ENCODE measurements around the gene AFMID.

GRCh38 chr17:78204387-78205123 lies 17.4 kb downstream of the AFMID start:
- TF ChIP-seq EZH2phosphoT487 (IDR thresholded peaks at IDR 0.05; ENCODE audit: unreplicated experiment) (no peak), POLR2AphosphoS5 (IDR thresholded peaks at IDR 0.05; ENCODE audit: low read depth) (no peak), CTCF (conservative IDR thresholded peaks at IDR 0.05; ENCODE audit: low read depth in 2 of 2) (no peak), EZH2 (IDR thresholded peaks at IDR 0.05; ENCODE audit: low read depth, unreplicated experiment) (no peak), REST (IDR thresholded peaks at IDR 0.05; ENCODE audit: unreplicated experiment) (no peak), NANOG (IDR thresholded peaks at IDR 0.05; ENCODE audit: borderline replicate concordance) (no peak), STAT1 (IDR thresholded peaks at IDR 0.05; ENCODE audit: unreplicated experiment) (no peak), JUNB (IDR thresholded peaks at IDR 0.05; ENCODE audit: unreplicated experiment) (no peak), CREB1 (CRISPR knock-in tag; IDR thresholded peaks at IDR 0.05; ENCODE audit: low read depth) (no peak)
